ENCODE data around the gene ADGRG1.

DNA sequence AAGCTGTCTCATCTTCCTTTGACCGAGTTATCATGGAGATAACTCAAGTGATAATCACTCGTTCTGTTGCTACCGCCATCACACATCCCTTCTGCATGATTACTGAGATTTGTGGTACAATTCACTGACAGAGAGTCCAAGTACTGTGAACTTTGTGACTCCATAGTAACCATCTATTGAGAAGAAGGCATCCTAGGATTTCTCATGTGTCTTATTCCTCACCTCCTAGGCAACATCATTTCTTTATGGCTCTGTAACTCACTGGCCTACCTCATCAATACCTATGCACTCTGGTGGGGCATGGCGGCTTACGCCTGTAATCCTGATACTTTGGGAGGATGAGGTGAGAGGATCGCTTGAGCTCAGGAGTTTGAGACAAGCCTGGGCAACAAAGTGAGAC is 85.6 kb downstream of the ADGRG1 start:
- TF ChIP-seq, protein P1, sequence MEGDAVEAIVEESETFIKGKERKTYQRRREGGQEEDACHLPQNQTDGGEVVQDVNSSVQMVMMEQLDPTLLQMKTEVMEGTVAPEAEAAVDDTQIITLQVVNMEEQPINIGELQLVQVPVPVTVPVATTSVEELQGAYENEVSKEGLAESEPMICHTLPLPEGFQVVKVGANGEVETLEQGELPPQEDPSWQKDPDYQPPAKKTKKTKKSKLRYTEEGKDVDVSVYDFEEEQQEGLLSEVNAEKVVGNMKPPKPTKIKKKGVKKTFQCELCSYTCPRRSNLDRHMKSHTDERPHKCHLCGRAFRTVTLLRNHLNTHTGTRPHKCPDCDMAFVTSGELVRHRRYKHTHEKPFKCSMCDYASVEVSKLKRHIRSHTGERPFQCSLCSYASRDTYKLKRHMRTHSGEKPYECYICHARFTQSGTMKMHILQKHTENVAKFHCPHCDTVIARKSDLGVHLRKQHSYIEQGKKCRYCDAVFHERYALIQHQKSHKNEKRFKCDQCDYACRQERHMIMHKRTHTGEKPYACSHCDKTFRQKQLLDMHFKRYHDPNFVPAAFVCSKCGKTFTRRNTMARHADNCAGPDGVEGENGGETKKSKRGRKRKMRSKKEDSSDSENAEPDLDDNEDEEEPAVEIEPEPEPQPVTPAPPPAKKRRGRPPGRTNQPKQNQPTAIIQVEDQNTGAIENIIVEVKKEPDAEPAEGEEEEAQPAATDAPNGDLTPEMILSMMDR (IDR thresholded peaks at IDR 0.05): no peak
- no peak for TF ChIP-seq ZFX (IDR thresholded peaks at IDR 0.05; ENCODE audit: borderline replicate concordance)
